AG20443 (cell line): Measurements from ENCODE around the gene C1orf94.
"Not testable (repeated sequence)": the region's sequence is repeated elsewhere in the genome, so short reads cannot be mapped to it uniquely, and the experiment has no call there.

Experiments
- DNase-seq: peaks from one replicate; pipeline ENCODE4 v3.0.0; 2012; ENCODE audit warnings: low spot score, mixed read lengths

C1orf94 gene

DNA sequence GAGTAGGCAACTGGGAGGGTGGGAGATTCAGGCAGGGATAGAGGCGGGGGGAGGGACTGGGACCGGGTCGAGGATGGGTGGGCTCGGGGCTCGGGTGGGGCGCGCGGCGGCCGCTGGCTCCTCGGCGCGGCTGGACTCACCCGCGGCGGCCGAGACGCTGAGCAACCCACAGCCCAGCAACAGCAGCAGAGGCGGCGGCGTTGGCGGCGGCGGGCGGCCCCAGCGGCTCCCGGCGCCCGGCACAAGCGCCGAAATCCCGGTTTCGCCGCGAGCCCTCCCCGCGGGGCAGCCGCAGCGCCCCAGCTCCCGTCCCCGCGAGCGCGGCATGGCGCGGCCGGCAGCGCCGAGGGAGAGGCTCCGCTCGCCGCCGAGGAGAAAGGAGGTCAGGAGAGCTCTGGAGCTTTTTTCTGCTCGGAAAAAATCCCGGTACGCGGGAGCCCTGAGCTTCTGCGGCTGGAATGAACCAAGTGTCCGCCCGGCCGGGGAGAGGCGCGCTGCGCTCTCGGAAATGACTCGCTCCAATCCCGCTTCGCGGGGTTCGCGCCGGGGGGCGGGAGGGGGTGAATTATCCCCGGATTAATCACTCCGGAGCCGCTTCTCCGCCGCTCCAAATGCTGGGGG is 11.8 kb upstream of the C1orf94 start, which contains the start of gene CSMD2:
Gene CSMD2 (minus strand): TSS at position 460 of the 621 bp plus-strand sequence. CDS start 133 bp downstream, at position 327.
- DNase-seq = peak; percentile 83

DNA sequence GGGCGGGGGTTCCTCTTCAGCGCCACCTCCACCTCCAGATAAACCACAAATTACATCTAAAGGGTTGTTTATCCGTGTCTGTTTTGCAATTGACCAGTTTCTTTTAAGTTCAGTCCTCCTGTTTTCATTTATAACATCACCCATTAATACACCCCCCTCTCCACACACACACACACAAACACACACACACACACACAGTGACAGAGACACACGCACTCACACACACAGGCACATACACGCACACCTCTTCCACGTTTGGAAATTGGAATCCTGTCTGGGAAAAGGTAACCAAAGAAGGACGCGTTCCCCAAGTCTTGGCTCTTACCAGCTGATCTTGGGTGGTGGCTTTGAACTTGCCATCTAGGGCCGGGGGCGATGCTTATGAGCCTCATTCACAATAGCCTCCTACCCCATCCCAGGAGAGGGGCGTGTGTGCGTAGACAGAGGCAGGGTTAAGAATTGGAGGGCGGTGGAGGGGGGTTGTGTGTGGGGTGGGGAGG is 11.2 kb upstream of the C1orf94 start:
- no peak for DNase-seq

DNA sequence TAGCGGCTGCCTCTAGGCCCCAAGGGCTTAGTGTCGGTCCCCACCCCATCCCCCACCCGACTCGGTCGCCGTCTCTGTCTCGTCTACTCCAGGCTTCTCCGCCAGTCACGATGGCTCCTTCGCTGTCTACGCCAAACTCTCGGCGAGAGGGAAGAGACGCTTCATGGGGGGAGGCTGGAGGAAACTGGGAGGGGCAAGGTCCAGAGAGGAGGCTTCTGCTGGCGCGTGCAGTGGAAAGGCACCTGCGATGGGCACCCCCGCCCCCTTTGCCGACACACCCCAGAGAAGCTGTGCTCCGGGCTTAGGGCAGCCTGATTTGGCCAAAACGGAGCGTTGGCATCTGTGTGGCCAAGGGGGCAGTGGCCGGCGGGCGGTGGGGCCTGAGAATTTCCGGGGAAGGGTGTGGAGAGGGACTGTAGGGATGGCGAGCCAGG is 10.5 kb upstream of the C1orf94 start:
- peak; percentile 17 for DNase-seq

DNA sequence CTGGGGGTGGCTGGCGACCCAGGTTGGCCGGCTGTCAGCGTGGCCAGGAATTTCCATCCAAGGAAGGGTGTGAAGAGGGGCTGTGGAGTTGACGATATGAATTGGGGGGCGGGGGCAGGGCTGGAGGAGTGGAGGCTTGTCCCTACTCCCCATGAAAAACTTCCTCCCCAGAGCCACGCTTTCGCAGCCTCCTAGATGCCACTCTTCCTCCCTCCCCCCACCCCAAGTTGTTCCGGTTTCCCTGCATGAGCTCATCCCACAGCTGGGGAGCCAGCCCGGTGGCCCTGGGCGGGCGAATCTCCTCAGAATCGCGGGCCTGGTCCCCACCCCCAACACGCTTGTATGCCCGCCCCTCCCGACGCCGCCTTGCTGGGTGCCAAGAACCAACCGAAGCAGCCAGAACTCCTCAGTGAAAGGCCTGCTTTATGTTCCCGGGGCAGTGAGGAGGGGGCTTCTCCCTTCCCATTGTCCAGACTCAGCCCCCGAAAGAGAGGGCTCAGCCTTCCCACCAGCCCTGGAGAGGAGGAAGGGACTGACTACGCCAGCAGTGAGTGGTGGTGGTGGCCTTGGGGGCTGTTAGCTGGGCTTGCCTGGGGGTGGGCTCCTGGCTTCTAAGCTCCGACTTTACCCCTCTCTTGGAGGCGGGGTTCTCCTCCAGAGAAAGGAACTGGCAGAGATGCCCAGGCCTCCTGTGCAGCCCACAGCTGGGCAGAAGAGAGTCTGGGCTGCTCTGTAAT is 9.9 kb upstream of the C1orf94 start:
- peak; percentile 45 for DNase-seq

DNA sequence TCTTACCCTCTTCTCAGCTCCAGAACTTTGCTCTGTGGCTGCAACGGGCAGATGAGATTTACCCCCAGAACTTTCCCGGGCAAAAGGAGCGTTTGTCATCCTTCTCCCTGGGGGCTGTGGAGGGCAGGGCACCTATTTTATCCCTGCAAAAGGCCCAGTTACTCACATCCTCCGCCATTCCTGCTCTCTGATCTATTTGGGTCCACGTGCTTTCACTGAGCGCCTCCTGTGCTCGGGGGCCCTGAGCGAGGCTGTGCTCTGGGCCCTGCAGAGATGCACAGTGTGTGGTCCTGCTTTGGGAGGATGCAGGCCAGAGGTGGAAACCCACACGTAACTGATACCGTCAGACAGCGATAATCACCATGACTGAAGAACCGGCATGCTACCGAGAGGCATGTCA is 9.3 kb upstream of the C1orf94 start:
- no peak for DNase-seq

DNA sequence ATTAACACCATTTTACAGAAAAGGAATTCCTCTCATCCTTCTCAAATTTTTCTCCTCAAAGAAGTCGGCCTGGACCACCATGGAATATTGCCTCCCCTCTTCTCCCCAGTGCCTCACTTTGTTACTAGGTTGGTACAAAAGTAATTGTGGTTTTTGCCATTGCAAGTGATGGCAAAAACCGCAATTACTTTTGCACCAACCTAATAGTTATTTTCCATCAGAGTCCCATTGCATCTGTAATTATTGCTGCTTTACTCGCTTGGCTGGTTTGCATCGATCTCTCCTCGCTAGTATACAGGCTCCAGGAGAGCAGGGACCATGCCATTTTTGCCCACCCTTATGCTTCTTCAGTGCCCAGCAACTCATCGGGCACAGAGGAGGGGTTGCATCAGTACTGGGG is 963 bp upstream of the C1orf94 start:
- DNase-seq = no peak

DNA sequence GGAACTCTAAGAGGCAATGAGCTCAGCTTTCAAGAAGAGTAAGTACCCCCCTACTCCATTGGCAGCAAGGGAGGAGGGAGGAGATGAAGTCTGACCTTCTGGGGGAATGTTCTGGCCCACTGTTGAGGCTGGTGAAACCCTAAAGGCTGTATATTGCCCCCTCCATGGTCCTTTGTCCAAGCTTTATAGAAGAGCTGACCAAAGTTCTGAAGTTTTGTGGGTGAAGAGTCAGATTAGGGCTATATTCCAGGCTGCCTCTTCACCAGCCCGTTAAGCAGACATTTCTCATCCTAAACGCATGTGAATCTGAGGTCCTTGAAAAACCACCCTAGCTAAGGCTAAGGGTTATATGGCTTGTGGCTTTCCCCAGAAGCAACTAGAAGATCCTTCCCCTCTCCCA is 1.4 kb downstream of the C1orf94 start:
- peak; percentile 20 for DNase-seq

DNA sequence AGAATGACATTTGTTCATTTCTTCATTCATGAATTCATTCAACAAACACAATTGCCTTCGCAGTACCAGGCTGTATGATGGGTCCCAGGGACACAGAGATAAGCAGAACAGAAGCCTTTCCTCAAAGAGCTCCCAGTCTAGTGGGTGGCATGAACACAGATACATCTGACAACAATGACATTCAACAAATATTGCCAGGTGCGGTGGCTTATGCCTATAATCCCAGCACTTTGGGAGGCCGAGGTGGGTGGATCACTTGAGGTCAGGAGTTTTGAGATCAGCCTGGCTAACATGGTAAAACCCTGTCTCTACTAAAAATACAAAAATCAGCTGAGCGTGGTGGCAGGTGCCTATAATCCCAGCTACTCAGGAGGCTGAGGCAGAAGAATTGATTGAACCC is 6.7 kb downstream of the C1orf94 start:
- not testable (repeated sequence) for DNase-seq

DNA sequence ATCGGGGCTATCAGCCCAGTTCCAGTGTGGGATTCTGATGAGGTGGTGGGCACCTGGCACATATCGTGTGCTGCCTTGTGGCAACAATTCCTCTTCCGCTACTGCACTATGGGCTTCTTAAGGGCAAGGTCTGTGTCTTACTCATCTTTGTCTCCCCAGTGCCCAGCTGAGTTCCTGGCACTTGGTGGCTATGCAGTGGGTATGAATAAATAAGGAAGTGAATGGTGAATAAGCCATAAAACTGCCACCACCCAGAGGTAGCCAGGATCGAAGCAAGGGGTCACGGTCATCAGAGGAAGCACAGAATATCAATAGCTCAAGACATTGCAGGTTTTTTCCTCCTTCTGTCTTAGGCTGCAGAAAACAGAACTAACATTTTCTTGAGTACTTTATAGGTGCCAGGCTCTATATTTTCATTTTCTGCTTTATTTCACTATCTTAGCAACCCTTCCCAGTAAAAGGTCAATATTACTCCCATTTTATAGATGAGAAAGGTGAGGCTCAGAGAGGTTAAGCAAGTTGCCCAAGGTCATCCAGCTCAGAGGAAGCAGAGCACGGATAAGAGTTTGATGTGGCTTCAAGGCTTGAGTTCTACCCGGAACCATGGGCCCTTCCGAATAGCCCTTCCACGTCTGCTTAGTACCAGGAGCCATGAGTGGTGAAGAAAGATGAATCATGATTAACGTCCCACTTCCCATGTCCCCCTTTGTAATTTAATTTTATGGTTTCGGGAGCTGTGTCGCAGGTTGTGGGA is 10.2 kb downstream of the C1orf94 start:
- DNase-seq = no peak

DNA sequence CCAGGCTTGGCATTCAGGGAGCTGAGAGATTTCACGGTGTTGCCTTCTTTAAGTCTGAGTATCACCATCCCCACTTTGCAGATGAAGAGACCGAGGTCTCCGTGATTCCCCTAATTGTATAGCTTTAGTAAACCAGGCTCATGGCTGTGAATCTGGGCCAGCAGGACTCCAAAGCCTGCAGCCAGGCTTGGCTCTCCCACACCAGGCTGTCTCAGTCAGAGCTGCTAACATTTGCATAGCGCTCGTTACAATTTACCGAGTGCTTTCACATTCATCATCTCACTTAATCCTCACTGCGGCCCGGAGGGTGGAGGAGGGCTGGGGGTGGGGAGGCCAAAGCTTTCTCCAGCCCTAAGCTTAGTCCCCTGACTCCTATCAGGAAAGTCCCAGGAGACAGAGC is 11.7 kb downstream of the C1orf94 start:
- no peak for DNase-seq

DNA sequence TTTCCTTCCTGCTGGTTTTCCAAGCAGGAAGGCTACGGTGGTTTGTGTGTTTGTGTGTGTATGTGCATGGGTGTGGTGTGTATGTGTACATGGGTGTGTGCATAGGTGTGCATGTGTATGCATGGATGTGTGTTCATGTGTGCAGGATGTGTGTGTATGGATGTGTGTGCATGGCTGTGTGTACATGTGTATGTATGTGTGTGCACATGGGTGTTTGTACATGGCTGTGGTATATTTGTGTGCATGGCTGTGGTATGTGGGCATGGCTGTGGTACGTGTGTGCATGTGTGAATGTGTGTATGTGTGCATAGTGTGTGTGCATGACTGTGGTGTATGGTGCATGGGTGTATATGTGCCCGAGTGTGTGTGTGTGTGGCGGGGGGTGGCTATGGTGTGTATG is 12.3 kb downstream of the C1orf94 start:
- DNase-seq = no peak

DNA sequence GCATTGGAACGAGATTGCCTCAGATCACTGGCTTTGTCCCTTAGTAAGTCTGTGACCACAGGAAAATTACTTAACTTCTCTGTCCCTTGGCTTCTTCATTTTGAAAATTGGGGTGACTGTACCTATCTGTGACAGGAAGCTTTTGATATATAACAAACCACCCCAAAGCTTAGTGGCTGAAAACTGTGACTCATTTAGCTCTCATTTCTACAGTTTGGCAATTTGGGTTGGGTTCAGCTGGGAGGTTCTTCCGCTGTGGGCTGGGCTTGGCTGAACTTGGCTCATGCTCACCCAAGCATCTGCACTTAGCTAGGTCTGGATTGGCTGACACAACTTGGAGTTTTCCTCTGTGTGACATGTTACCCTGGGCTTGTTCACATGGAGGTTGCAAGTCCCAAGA is 14.0 kb downstream of the C1orf94 start:
- no peak for DNase-seq

DNA sequence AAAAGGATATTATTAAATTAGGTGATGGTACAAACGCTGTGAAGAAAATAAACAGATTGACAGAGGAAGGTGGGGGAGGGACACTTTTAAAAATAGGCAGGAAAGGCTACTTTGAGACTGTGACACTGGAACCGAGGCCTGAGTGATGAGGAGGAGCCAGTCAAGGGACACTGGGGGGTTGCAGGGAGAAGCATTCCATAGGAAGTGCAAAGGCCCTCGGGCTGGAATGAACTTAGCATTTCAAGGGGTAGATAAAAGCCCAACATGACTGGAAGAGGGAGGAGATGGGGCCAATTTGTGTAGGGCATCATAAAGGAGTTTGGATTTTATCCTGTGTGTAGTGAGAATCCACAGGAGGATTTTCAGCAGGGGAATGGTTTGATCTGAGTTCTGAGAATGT is 15.9 kb downstream of the C1orf94 start:
- DNase-seq = no peak

DNA sequence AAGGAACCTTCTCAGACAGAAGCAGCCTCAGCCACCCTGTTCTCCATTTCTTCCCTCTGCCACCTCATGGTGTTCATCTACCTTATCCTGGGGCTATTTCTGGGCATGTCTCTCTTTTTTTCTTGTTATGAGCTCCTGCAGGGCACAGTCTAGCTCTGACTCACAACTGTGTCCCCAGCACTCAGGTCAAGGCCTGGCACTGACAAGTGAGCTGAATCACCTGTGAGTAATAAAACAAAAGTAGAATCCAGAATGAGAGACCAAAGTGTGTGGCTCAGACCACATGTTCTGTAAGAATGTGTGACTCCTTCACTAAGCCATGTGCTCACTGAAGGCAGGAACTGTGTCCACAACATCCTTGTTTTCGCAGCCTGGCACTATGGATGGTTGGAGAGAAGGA is 23.2 kb downstream of the C1orf94 start:
- peak; percentile 35 for DNase-seq

DNA sequence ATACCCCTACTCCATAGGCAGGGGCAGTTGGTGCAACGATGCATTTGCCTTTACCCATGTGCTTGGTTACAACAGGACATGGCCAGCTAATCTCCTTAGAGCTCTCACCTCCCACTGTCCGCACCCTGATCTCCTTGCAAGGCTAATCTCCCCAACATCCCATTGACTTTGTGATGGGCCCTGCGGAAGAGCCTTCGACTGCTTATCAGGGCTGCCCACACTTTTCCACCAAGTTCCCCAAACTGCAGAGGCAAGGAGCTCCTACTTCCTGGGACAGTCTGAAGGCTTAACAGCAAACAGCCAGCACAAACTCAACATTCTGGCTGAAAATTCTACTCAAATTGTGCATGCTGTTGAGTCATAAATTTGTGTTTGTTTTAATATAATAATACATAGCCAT is 36.0 kb downstream of the C1orf94 start:
- DNase-seq = no peak

DNA sequence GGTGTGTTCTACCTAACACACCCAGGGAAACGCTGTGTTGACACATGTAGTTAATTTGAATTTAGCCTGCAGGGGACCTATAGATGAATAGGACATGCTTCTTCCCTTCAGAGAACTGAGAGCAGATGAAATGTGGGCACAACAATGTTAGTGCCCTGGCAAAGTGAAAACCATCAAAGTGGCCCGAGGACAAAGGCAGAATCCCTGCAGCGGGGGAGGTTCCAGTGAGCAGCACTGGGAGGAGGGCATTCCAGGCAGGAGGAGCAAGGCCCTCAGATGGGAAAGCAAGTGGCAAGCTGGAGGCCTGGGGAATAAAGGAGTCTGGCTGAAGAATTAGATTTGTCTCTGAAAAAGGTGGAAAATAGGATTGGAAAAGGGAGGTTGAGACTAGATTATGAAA is 37.2 kb downstream of the C1orf94 start:
- no peak for DNase-seq

DNA sequence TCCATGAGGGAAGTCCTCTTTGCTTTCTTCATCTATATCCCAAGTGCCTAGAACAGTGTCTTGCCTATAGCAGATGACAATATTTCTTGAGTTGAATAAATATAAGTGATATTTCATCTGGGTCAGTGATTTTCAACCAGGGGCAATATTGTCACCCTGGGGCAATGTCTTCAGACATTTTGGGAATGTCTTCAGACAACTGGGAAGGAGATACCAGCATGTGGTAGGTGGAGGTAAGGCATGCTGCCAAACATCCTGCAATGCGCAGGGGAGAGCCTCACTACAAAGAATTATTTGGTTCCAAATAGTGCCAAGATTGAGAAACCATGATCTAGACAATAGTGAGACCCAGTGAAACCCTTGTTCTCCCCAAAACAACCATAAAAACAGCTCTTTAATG is 54.7 kb downstream of the C1orf94 start:
- DNase-seq = no peak

DNA sequence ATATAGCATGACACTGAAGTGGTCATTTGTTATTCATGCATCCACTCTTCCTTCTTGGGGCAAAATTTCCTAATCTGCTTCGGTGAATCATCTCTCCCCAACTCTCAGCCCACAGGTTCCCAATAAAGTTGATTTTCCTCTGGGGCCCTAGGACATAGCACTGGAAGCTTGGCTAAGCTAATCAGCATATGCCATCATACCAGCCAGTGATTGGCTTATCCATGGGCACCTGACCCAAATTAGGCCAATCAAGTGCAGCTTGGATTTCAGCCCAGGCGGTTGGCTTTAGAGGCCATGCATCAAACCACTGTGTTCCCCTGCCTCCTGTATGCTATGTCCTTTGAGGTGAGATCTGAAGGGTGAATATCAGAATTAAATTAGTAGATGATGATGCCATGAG is 58.9 kb downstream of the C1orf94 start:
- DNase-seq = no peak

DNA sequence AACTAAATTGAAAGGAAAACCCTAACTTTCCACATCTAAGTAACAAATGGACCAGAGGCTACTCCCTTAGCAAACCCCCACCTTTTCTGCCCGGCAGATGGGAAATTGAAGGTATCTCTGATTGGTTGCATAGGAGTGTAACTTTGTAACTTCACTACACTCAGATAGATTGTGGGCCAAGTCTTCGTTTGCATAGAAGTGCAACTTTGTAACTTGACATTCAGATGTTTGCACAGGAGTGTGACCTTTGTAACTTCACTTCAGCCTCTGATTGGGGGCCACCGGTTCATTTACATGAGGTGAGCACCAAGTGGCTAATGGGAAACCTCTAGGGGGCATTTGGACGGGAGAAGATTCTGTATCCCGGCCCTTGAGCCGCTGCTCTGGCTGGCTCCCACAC is 59.4 kb downstream of the C1orf94 start:
- no peak for DNase-seq

DNA sequence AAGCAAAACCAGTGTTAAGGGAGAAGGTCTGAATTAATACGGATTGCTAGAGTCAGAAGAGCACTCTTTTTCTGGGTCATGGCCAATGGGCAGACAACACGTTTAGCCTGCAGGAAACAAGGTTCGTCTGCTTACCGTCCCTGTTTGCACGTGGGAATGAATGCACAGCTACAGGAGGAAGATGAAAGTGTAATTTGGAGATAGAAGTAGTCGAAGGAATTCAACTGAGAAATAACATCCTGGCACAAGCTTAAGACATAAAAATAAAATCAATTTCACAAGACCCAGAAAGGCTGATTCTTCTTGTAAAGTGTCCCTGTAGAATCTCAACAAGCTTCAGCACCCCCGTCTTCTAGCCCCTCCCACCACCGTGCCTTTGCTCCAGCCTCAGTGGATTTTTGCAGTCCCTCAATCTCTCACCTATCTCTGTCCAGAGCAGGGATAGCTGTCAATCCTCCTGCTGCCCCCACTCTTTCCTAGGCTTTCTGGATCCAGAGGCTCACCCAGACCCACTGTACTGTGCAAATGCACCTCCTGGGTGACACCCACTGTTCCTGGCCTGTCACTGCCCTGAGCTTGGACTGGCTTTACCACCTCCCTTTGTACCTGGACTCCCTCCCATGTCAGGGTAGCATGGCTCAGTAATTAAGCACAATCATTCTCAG is 60.6 kb downstream of the C1orf94 start:
- no peak for DNase-seq

DNA sequence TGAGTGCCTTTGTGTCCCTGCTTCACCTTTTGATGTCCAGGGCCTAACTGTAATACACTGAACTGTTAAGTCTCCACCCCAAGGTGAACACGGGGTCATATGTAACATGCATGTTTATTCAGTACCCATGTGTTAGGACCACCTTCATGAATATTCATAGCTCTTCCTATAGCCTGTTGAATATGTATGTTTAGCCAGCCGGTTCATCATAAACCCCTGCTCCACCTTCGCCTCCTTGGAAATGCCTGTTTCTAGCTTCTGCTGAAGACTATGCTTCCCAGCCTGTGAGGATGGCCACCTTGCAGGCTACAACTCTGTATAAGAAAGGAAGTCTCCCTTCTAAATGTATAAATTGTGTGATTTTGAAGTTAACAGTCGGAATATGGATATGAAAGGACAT is 69.3 kb downstream of the C1orf94 start:
- no peak for DNase-seq

DNA sequence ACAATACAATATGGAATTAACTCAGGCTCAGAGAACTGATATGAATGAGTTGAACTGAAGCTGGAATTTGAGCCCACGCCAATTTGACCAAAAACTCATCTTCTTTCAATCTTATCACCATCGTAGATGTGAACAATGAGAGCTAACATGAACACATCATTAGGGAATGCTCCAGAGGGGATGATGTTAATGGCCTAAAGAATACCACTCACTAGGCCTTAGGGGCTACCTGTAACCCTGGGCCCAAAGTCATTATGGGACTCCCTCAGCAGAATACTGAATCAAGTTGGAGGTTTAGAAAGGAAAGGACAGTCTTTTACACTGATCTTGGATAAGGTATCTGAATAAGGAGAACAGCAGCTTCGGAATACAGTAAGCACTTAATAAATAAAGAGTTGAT is 73.6 kb downstream of the C1orf94 start:
- DNase-seq = no peak
